WTC11 (cell line): ENCODE measurements around the gene PHRF1. TPM values are rescaled to one million over a fixed set of nuclear protein-coding genes. Genes with fewer than 3 reads are reported as not detected.
A peak's percentile ranks its signal among the peaks of the same experiment; 100 is the strongest.

Experiments used
- ATAC-seq: fragments of 200-7000 bp; cut with Tn5 transposase; 2 replicates; pipeline ENCODE4 v1.10.0; 2021; ENCODE audit warnings: mild to moderate bottlenecking, moderate library complexity
- CTCF ChIA-PET: fragments of 300-600 bp; sonication (Branson Sonifier 250); formaldehyde crosslinking; loops from one replicate; lab custom pipeline; 2021; ENCODE audit warnings: antibody characterized with exemption; lab: Charles Lee
- POLR2A ChIA-PET: fragments of 350-600 bp; sonication (Branson Sonifier 250); formaldehyde crosslinking; loops from one replicate; lab custom pipeline; 2021; ENCODE audit warnings: antibody characterized with exemption; lab: Charles Lee
- DNase-seq: peaks from one replicate; pipeline ENCODE4 v3.0.0; 2021; ENCODE audit warnings: low spot score
- H3K27ac Mint-ChIP-seq: 2 replicates; pipeline ENCODE4 v1.8.0; 2021; ENCODE audit warnings: mixed read lengths
- H3K27me3 Mint-ChIP-seq: 2 replicates; pipeline ENCODE4 v1.8.0; 2021; ENCODE audit warnings: low read depth, mild to moderate bottlenecking, moderate library complexity, mixed read lengths
- H3K36me3 Mint-ChIP-seq: 2 replicates; pipeline ENCODE4 v1.8.0; 2021; ENCODE audit warnings: mixed read lengths
- H3K4me1 Mint-ChIP-seq: 2 replicates; pipeline ENCODE4 v1.8.0; 2022; ENCODE audit warnings: mixed read lengths
- H3K4me3 Mint-ChIP-seq: 2 replicates; pipeline ENCODE4 v1.8.0; 2021; ENCODE audit warnings: mild to moderate bottlenecking, moderate library complexity, mixed read lengths
- H3K9me3 Mint-ChIP-seq: 2 replicates; pipeline ENCODE4 v1.8.0; 2021; ENCODE audit warnings: mixed read lengths
- CREB1 ChIP-seq: sonication (generic); formaldehyde crosslinking; IDR thresholded peaks from 2 replicates; pipeline ENCODE4 v1.8.0; 2023; ENCODE audit warnings: mild to moderate bottlenecking, missing genetic modification reagents
- E2F5 ChIP-seq: sonication (generic); formaldehyde crosslinking; IDR thresholded peaks from 2 replicates; pipeline ENCODE4 v1.8.1; 2022; ENCODE audit warnings: mild to moderate bottlenecking, moderate library complexity, missing genetic modification reagents
- FOXJ3 ChIP-seq: sonication (generic); formaldehyde crosslinking; IDR thresholded peaks from 2 replicates; pipeline ENCODE4 v1.9.0; 2021; ENCODE audit warnings: missing genetic modification reagents, mild to moderate bottlenecking, borderline replicate concordance
- FOXK1 ChIP-seq: sonication (generic); formaldehyde crosslinking; IDR thresholded peaks from 2 replicates; pipeline ENCODE4 v1.8.0; 2022; ENCODE audit warnings: mild to moderate bottlenecking, moderate library complexity, missing genetic modification reagents
- FOXP1 ChIP-seq: sonication (generic); formaldehyde crosslinking; IDR thresholded peaks from 2 replicates; pipeline ENCODE4 v1.8.0; 2022; ENCODE audit warnings: missing genetic modification reagents, mild to moderate bottlenecking, moderate library complexity, borderline replicate concordance
- HMGA2 ChIP-seq: fragments of 250-450 bp; sonication (Bioruptor Pico); IDR thresholded peaks from 2 replicates; pipeline ENCODE4 v1.4.0; 2021; ENCODE audit warnings: mild to moderate bottlenecking, moderate library complexity
- IRF2 ChIP-seq: sonication (generic); formaldehyde crosslinking; IDR thresholded peaks from 2 replicates; pipeline ENCODE4 v1.8.0; 2022; ENCODE audit warnings: low read depth, missing genetic modification reagents, borderline replicate concordance
- NFATC4 ChIP-seq: fragments of 250-450 bp; sonication (Bioruptor Pico); IDR thresholded peaks from 2 replicates; pipeline ENCODE4 v1.9.0; 2021; ENCODE audit warnings: mild to moderate bottlenecking
- SMAD3 ChIP-seq: sonication (generic); formaldehyde crosslinking; IDR thresholded peaks from 2 replicates; pipeline ENCODE4 v1.8.0; 2022; ENCODE audit warnings: missing genetic modification reagents, mild to moderate bottlenecking, borderline replicate concordance
- SMAD4 ChIP-seq: sonication (generic); formaldehyde crosslinking; IDR thresholded peaks from 2 replicates; pipeline ENCODE4 v1.8.0; 2022; ENCODE audit warnings: mild to moderate bottlenecking, missing genetic modification reagents
- SP1 ChIP-seq: sonication (generic); formaldehyde crosslinking; conservative IDR thresholded peaks from 2 replicates; pipeline ENCODE4 v1.8.1; 2022; ENCODE audit warnings: missing genetic modification reagents
- TCF7 ChIP-seq: sonication (generic); formaldehyde crosslinking; IDR thresholded peaks from 2 replicates; pipeline ENCODE4 v1.8.0; 2022; ENCODE audit warnings: mild to moderate bottlenecking, low read depth, missing genetic modification reagents, moderate library complexity
- TEAD1 ChIP-seq: sonication (generic); formaldehyde crosslinking; IDR thresholded peaks from 2 replicates; pipeline ENCODE4 v1.8.0; 2022; ENCODE audit warnings: mild to moderate bottlenecking, missing genetic modification reagents
- USF2 ChIP-seq: sonication (generic); formaldehyde crosslinking; IDR thresholded peaks from 2 replicates; pipeline ENCODE4 v1.8.1; 2023; ENCODE audit warnings: mild to moderate bottlenecking, missing genetic modification reagents, moderate library complexity
- ZNF232 ChIP-seq: sonication (generic); formaldehyde crosslinking; IDR thresholded peaks from 2 replicates; pipeline ENCODE4 v1.8.0; 2022; ENCODE audit warnings: mild to moderate bottlenecking, missing genetic modification reagents
- ZNF416 ChIP-seq: fragments of 250-450 bp; sonication (Bioruptor Pico); IDR thresholded peaks from 2 replicates; pipeline ENCODE4 v1.9.0; 2021; ENCODE audit warnings: mild to moderate bottlenecking, inconsistent platforms
- ZNF423 ChIP-seq: fragments of 250-450 bp; sonication (Bioruptor Pico); IDR thresholded peaks from 2 replicates; pipeline ENCODE4 v2.1.2; 2022; ENCODE audit warnings: mild to moderate bottlenecking, moderate library complexity
- ZNF671 ChIP-seq: fragments of 250-450 bp; sonication (Bioruptor Pico); IDR thresholded peaks from 2 replicates; pipeline ENCODE4 v1.8.0; 2021; ENCODE audit warnings: mild to moderate bottlenecking
- total RNA-seq: library from RNA; stranded (reverse); gene quantifications from 3 replicates; pipeline ENCODE4 v1.2.3, GENCODE V29; 2021
- TF ChIP-seq, protein P1 (sequence below): sonication (generic); formaldehyde crosslinking; IDR thresholded peaks from 2 replicates; pipeline ENCODE4 v1.8.1; 2023; ENCODE audit warnings: mild to moderate bottlenecking, missing genetic modification reagents, borderline replicate concordance
- TF ChIP-seq, protein P2 (sequence below): sonication (generic); formaldehyde crosslinking; IDR thresholded peaks from 2 replicates; pipeline ENCODE4 v1.8.1; 2022; ENCODE audit warnings: low read depth, mild to moderate bottlenecking, moderate library complexity, missing genetic modification reagents, borderline replicate concordance
- TF ChIP-seq, protein P3 (sequence below): sonication (generic); formaldehyde crosslinking; IDR thresholded peaks from 2 replicates; pipeline ENCODE4 v1.8.1; 2022; ENCODE audit warnings: mild to moderate bottlenecking, missing genetic modification reagents, moderate library complexity, borderline replicate concordance
- TF ChIP-seq, protein P4 (sequence below): sonication (generic); formaldehyde crosslinking; IDR thresholded peaks from 2 replicates; pipeline ENCODE4 v1.8.0; 2022; ENCODE audit warnings: mild to moderate bottlenecking, missing genetic modification reagents
- TF ChIP-seq, protein P5 (sequence below): sonication (generic); formaldehyde crosslinking; IDR thresholded peaks from 2 replicates; pipeline ENCODE4 v1.8.0; 2023; ENCODE audit warnings: missing genetic modification reagents
- TF ChIP-seq, protein P6 (sequence below): sonication (generic); formaldehyde crosslinking; IDR thresholded peaks from 2 replicates; pipeline ENCODE4 v1.8.0; 2022; ENCODE audit warnings: mild to moderate bottlenecking, missing genetic modification reagents

Gene PHRF1
- total RNA-seq, 1 experiment from 2014 or later = 46.9 TPM

DNA sequence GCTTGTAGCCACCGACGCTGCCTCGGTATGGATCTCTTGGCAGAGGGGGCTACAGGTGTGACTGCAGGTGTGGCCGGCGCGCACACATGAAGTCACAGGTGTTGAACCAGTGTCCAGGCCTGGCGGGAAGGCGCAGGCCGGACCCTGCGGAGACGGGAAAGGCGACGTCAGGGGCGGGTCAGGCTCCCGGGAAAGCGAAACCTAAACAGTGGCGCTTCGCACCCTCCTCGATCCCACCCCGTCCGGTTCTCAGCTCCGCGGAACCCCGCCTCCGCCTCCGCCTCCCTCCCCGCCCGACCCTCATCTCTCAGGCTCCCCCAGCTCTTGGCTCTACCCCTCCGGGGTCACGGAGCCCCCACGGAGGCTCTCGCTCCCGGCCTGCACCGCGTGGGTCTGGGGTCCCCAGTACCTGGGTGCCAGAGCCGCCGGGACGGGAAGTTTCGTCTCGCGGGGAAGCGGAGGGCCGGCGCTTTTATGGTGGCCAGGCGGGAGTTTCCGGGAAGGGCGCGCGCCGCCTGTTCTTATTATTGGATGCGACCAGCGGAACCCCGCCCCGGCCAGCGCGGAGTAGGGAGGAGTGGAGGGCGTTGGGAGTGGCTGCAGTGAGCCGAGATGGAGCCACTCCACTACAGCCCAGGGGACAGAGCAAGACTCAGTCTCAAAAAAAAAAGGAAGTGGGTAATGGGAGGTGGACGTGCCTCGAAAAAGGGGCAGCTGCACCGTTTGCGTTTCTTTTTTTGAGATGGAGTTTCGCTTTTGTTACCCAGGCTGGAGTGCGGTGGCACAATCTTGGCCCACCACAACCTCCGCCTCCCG lies 39.4 kb downstream of the PHRF1 start, which contains the start of gene IRF7:
TSS of gene IRF7 (minus strand) at position 447 of the 816 bp plus-strand sequence. CDS start 586 bp downstream, outside the sequence.
- CTCF ChIA-PET = interaction anchor here (0.8 to 1.1 kb wide), 4 partner anchors 40 to 175 kb away, joined by 3 read pairs; no protein-coding TSS in a partner anchor
- POLR2A ChIA-PET = interaction anchor here (0.6 to 1.1 kb wide), 4 partner anchors 23 to 643 kb away, joined by 3 to 4 read pairs (median 4); no protein-coding TSS in a partner anchor
- H3K9me3 Mint-ChIP-seq = no peaks in the 10 kb centered on the region
- TF ChIP-seq SP1 = peak; percentile 77
- TF ChIP-seq TCF7 (CRISPR knock-in tag) = no peak
- no peak for TF ChIP-seq NFATC4
- TF ChIP-seq ZNF416 = no peak
- TF ChIP-seq, protein P1, sequence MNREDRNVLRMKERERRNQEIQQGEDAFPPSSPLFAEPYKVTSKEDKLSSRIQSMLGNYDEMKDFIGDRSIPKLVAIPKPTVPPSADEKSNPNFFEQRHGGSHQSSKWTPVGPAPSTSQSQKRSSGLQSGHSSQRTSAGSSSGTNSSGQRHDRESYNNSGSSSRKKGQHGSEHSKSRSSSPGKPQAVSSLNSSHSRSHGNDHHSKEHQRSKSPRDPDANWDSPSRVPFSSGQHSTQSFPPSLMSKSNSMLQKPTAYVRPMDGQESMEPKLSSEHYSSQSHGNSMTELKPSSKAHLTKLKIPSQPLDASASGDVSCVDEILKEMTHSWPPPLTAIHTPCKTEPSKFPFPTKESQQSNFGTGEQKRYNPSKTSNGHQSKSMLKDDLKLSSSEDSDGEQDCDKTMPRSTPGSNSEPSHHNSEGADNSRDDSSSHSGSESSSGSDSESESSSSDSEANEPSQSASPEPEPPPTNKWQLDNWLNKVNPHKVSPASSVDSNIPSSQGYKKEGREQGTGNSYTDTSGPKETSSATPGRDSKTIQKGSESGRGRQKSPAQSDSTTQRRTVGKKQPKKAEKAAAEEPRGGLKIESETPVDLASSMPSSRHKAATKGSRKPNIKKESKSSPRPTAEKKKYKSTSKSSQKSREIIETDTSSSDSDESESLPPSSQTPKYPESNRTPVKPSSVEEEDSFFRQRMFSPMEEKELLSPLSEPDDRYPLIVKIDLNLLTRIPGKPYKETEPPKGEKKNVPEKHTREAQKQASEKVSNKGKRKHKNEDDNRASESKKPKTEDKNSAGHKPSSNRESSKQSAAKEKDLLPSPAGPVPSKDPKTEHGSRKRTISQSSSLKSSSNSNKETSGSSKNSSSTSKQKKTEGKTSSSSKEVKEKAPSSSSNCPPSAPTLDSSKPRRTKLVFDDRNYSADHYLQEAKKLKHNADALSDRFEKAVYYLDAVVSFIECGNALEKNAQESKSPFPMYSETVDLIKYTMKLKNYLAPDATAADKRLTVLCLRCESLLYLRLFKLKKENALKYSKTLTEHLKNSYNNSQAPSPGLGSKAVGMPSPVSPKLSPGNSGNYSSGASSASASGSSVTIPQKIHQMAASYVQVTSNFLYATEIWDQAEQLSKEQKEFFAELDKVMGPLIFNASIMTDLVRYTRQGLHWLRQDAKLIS (CRISPR knock-in tag) = no peak
- TF ChIP-seq, protein P2, sequence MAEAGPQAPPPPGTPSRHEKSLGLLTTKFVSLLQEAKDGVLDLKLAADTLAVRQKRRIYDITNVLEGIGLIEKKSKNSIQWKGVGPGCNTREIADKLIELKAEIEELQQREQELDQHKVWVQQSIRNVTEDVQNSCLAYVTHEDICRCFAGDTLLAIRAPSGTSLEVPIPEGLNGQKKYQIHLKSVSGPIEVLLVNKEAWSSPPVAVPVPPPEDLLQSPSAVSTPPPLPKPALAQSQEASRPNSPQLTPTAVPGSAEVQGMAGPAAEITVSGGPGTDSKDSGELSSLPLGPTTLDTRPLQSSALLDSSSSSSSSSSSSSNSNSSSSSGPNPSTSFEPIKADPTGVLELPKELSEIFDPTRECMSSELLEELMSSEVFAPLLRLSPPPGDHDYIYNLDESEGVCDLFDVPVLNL = no peak
- no peak for TF ChIP-seq USF2 (CRISPR knock-in tag)
- TF ChIP-seq ZNF671 (CRISPR knock-in tag) = no peak
- peak; percentile 48; the same call in 1 of the 2 replicates for TF ChIP-seq TEAD1
- no peak for TF ChIP-seq FOXJ3 (CRISPR knock-in tag)
- TF ChIP-seq IRF2 (CRISPR knock-in tag) = no peak
- TF ChIP-seq SMAD3 (CRISPR knock-in tag) = peak; percentile 25; the same call in 1 of the 2 replicates
- TF ChIP-seq ZNF232 (CRISPR knock-in tag) = peak; percentile 82; the same call in 1 of the 2 replicates
- TF ChIP-seq SMAD4 (CRISPR knock-in tag) = no peak
- TF ChIP-seq CREB1 (CRISPR knock-in tag) = no peak
- peak; percentile 53; the same call in 1 of the 2 replicates for TF ChIP-seq FOXK1
- TF ChIP-seq, protein P3, sequence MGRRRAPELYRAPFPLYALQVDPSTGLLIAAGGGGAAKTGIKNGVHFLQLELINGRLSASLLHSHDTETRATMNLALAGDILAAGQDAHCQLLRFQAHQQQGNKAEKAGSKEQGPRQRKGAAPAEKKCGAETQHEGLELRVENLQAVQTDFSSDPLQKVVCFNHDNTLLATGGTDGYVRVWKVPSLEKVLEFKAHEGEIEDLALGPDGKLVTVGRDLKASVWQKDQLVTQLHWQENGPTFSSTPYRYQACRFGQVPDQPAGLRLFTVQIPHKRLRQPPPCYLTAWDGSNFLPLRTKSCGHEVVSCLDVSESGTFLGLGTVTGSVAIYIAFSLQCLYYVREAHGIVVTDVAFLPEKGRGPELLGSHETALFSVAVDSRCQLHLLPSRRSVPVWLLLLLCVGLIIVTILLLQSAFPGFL (CRISPR knock-in tag) = no peak
- no peak for TF ChIP-seq ZNF423 (CRISPR knock-in tag)
- TF ChIP-seq, protein P4, sequence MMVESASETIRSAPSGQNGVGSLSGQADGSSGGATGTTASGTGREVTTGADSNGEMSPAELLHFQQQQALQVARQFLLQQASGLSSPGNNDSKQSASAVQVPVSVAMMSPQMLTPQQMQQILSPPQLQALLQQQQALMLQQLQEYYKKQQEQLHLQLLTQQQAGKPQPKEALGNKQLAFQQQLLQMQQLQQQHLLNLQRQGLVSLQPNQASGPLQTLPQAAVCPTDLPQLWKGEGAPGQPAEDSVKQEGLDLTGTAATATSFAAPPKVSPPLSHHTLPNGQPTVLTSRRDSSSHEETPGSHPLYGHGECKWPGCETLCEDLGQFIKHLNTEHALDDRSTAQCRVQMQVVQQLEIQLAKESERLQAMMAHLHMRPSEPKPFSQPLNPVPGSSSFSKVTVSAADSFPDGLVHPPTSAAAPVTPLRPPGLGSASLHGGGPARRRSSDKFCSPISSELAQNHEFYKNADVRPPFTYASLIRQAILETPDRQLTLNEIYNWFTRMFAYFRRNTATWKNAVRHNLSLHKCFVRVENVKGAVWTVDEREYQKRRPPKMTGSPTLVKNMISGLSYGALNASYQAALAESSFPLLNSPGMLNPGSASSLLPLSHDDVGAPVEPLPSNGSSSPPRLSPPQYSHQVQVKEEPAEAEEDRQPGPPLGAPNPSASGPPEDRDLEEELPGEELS (CRISPR knock-in tag) = 0 out of 2 replicates have a peak, but pooled peaks have one; percentile 24
- no peak for TF ChIP-seq HMGA2 (CRISPR knock-in tag)
- TF ChIP-seq FOXP1 = 0 out of 2 replicates have a peak, but pooled peaks have one; percentile 15
- TF ChIP-seq E2F5 (CRISPR knock-in tag) = peak; percentile 34; the same call in 1 of the 2 replicates
- TF ChIP-seq, protein P5, sequence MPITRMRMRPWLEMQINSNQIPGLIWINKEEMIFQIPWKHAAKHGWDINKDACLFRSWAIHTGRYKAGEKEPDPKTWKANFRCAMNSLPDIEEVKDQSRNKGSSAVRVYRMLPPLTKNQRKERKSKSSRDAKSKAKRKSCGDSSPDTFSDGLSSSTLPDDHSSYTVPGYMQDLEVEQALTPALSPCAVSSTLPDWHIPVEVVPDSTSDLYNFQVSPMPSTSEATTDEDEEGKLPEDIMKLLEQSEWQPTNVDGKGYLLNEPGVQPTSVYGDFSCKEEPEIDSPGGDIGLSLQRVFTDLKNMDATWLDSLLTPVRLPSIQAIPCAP (CRISPR knock-in tag) = no peak
- TF ChIP-seq, protein P6, sequence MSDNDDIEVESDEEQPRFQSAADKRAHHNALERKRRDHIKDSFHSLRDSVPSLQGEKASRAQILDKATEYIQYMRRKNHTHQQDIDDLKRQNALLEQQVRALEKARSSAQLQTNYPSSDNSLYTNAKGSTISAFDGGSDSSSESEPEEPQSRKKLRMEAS (CRISPR knock-in tag) = peak; percentile 62

More for the DNA sequence above, 39.4 kb downstream of the PHRF1 start, which contains the start of gene IRF7:
- Mint-ChIP-seq H3K36me3 (peaks cover 6% of the 10 kb centered on the region), H3K4me1 (0 out of 2 replicates have a peak, but pooled peaks cover 4% of the 10 kb centered on the region), H3K4me3 (peak within 1 kb of the TSS; percentile 78), H3K27me3 (no peaks in the 10 kb centered on the region), H3K27ac (peak within 1 kb of the TSS; percentile 95)
- peak; percentile 91 for DNase-seq
- peak; percentile 71 for ATAC-seq
